Gastrocnemius medialis (tissue), 4 donors: ENCODE results near the gene RXFP4. TPM values are rescaled to one million over a fixed set of nuclear protein-coding genes. Genes with fewer than 3 reads are reported as not detected.
"Not testable (repeated sequence)": the region's sequence is repeated elsewhere in the genome, so short reads cannot be mapped to it uniquely, and the experiment has no call there.

Experiments used
- ATAC-seq, 2 donors: fragments of 150-250 bp; one replicate each; pipeline ENCODE4 v1.9.1; 2016
- DNase-seq, 2 donors: peaks; one replicate each; pipeline ENCODE4 v3.0.0-alpha.2; 2019
- H3K27ac ChIP-seq, 4 donors: fragments of 200-600 bp; sonication (generic); 1 replicate in 1 of 4; 2 replicates in 3 of 4; pipeline ENCODE4 v1.5.1; 2016 to 2018; ENCODE audit warnings: mild to moderate bottlenecking in 2 of 4, moderate library complexity in 1 of 4
- H3K27me3 ChIP-seq, 3 donors: fragments of 200-600 bp; sonication (generic) in 2 of 3; 1 replicate in 1 of 3; 2 replicates in 2 of 3; pipeline versions ENCODE4 v1.5.1 to v1.6.0; 2016 to 2019; ENCODE audit warnings: mild to moderate bottlenecking in 1 of 3, moderate library complexity in 1 of 3
- H3K36me3 ChIP-seq, 2 donors: fragments of 200-600 bp; sonication (generic) in 1 of 2; one replicate each; pipeline ENCODE4 v1.5.1; 2017 to 2018
- H3K4me1 ChIP-seq, 2 donors: fragments of 200-600 bp; sonication (generic) in 1 of 2; one replicate each; pipeline ENCODE4 v1.5.1; 2016 to 2017; ENCODE audit warnings: mild to moderate bottlenecking in 2 of 2
- H3K4me3 ChIP-seq, 4 donors: fragments of 200-600 bp; sonication (generic) in 3 of 4; 1 replicate in 1 of 4; 2 replicates in 3 of 4; pipeline ENCODE4 v1.5.1; 2016 to 2019; ENCODE audit warnings: mild to moderate bottlenecking in 2 of 4
- H3K9me3 ChIP-seq, 3 donors: fragments of 200-600 bp; sonication (generic) in 2 of 3; 1 replicate in 1 of 3; 2 replicates in 2 of 3; pipeline ENCODE4 v1.5.1; 2016 to 2019
- CTCF ChIP-seq, 5 experiments: fragments of 450-650 bp in 3 of 5; fragments of 200-600 bp in 2 of 5; sonication (generic) in 2 of 5; IDR thresholded peaks in 4 of 5; conservative IDR thresholded peaks in 1 of 5; 1 replicate in 4 of 5; 2 replicates in 1 of 5; pipeline ENCODE4 v1.5.1; 2016 to 2019; ENCODE audit warnings: antibody characterized with exemption in 5 of 5, mild to moderate bottlenecking in 3 of 5, moderate library complexity in 3 of 5
- POLR2A ChIP-seq, 2 donors: fragments of 450-650 bp; IDR thresholded peaks; one replicate each; pipeline ENCODE4 v1.6.1; 2017; ENCODE audit warnings: antibody characterized with exemption in 2 of 2, mild to moderate bottlenecking in 2 of 2, moderate library complexity in 2 of 2
- in situ Hi-C, 4 donors: fragments of 200-750 bp; cut with MboI; loops; one replicate each; pipeline versions ENCODE4 v1.15.0 to v1.8.0; 2017; ENCODE audit warnings: low sequenced_read_pairs in 4 of 4
- intact Hi-C: fragments of 100-400 bp; cut with DNase I; formaldehyde crosslinking; loops from one replicate; pipeline ENCODE4 v1.15.1; 2023; ENCODE audit warnings: low total_unique reads
- total RNA-seq, 4 donors: library from RNA; depleted of rRNA; stranded (reverse); fragments of >200 nt; gene quantifications; one replicate each; pipeline versions ENCODE4 v1.1.0 to v1.2.3, GENCODE V29; 2016

The RXFP4 gene
- total RNA-seq, 4 donors from 2014 or later = not detected

DNA sequence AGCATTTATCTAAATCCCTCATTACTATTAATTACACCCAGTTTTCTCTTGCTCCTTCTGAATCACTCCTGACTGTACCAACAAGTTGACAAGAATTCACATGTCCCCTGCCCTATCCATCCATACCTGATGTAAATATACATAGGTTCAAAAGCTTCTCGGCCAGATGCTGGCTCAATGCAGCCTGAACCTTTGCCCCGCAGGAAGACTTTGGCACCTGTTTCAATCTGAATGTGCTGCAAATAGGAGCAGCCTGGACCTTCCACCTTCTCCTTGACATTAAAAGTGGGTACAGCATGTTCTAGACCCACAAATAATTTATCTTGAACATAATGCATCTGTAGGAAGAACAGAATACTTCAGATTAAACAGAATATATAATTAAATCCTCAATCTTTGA, 15.9 kb upstream of the RXFP4 start:
- ATAC-seq (no peak), DNase-seq (no peak)
- H3K27me3 ChIP-seq = no peaks in the 10 kb centered on the region
- intact Hi-C loops (no loop called here), in situ Hi-C loops (no loop called here)
- H3K4me3 ChIP-seq = no peak overlapping the region
- H3K4me1 ChIP-seq = peaks cover 2 to 4% of the 10 kb centered on the region in 2 donors
- no peaks in the 10 kb centered on the region for H3K9me3 ChIP-seq
- TF ChIP-seq CTCF (IDR thresholded peaks at IDR 0.05 in 4 of 5, conservative IDR thresholded peaks at IDR 0.05 in 1 of 5) = no peak
- no peak for TF ChIP-seq POLR2A (IDR thresholded peaks at IDR 0.05)
- no peak overlapping the region for H3K27ac ChIP-seq
- peaks cover 8 to 95% of the 10 kb centered on the region in 2 donors for H3K36me3 ChIP-seq

- Histone ChIP-seq H3K4me3 (no peak overlapping the region), H3K27me3 (no peaks in the 10 kb centered on the region), H3K36me3 (peaks cover 0 to 82% of the 10 kb centered on the region in 2 donors), H3K4me1 (peaks cover 34 to 35% of the 10 kb centered on the region in 2 donors), H3K27ac (no peak overlapping the region), H3K9me3 (no peaks in the 10 kb centered on the region)
- TF ChIP-seq CTCF (IDR thresholded peaks at IDR 0.05 in 4 of 5, conservative IDR thresholded peaks at IDR 0.05 in 1 of 5) (no peak), POLR2A (IDR thresholded peaks at IDR 0.05) (no peak)
- ATAC-seq = no peak
- in situ Hi-C loops (no loop called here), intact Hi-C loops (no loop called here)
- DNase-seq = no peak
Measured at GRCh38 chr1:155929057-155929456, 12.4 kb upstream of the RXFP4 start.

DNA sequence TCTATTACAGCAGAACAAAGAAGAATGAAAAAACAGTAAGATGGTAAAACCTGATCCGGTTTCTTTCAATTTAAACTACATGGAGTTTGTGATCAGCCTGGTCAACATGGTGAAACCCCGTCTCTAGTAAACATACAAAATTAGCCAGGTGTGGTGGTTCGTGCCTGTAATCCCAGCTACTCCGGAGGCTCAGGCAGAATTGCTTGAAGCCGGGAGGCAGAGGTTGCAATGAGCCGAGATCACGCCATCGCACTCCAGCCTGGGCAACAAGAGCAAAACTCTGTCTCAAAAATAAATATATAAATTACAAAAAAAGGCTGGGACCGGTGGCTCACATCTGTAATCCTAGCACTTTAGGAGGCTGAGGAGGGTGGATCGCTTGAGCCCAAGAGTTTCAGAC, 10.7 kb upstream of the RXFP4 start:
- Histone ChIP-seq H3K4me1 (peaks cover 38 to 42% of the 10 kb centered on the region in 2 donors), H3K36me3 (peaks cover 0 to 66% of the 10 kb centered on the region in 2 donors), H3K27ac (peak overlapping the region in 1 of 4 donors; percentile 40)
- ATAC-seq, H3K9me3 ChIP-seq, H3K4me3 ChIP-seq, H3K27me3 ChIP-seq, DNase-seq, in situ Hi-C loops: not testable (repeated sequence)
- intact Hi-C loops = loop anchor here (10.0 kb wide), 1 partner anchor 246 kb away; the partner anchor contains the start of genes DAP3 and YY1AP1

- no peak for DNase-seq
- in situ Hi-C loops = no loop called here
Measured at GRCh38 chr1:155931332-155932038, 10.0 kb upstream of the RXFP4 start.

More at GRCh38 chr1:155931332-155932038, 10.0 kb upstream of the RXFP4 start:
- intact Hi-C loops = loop anchor here (10.0 kb wide), 1 partner anchor 247 kb away; the partner anchor contains the start of genes DAP3 and YY1AP1
- H3K36me3 ChIP-seq = peaks cover 0 to 58% of the 10 kb centered on the region in 2 donors
- H3K27ac ChIP-seq = peak overlapping the region in 1 of 4 donors; percentile 40
- no peak for ATAC-seq
- H3K4me3 ChIP-seq = peak overlapping the region in 2 of 4 donors; percentile 0 to 8
- H3K27me3 ChIP-seq = no peaks in the 10 kb centered on the region
- H3K9me3 ChIP-seq = no peaks in the 10 kb centered on the region
- peaks cover 38 to 42% of the 10 kb centered on the region in 2 donors for H3K4me1 ChIP-seq
- TF ChIP-seq POLR2A (IDR thresholded peaks at IDR 0.05) = no peak
- TF ChIP-seq CTCF (IDR thresholded peaks at IDR 0.05 in 4 of 5, conservative IDR thresholded peaks at IDR 0.05 in 1 of 5) = no peak
